HepG2 (cell line): ENCODE results near the gene RANBP6. TPM values are rescaled to one million over a fixed set of nuclear protein-coding genes. Genes with fewer than 3 reads are reported as not detected.

Source experiments
- ATAC-seq: fragments of 200-7000 bp; cut with Tn5 transposase; 3 replicates; pipeline ENCODE4 v1.9.1; 2020; ENCODE audit warnings: mild to moderate bottlenecking, moderate library complexity
- BruUV-seq: library from RNA; stranded (reverse); fragments of 400-500 nt; replicated peaks from 2 replicates; lab custom pipeline; 2021; lab: Mats Ljungman, UMichigan
- CTCF ChIA-PET: fragments of 300-600 bp; formaldehyde crosslinking; extraction: SDS; loops from one replicate; lab custom pipeline; 2021; ENCODE audit warnings: low total read pairs, inconsistent platforms, low intra/inter-chr PET ratio; lab: Yijun Ruan, JAX
- POLR2A ChIA-PET: fragments of 350-600 bp; sonication (Branson Sonifier 250); formaldehyde crosslinking; loops from one replicate; lab custom pipeline; 2020; ENCODE audit warnings: antibody characterized with exemption, inconsistent platforms; lab: Yijun Ruan, JAX
- DNase-seq: peaks from one replicate; pipeline ENCODE4 v3.0.0-alpha.2; 2015; ENCODE audit warnings: low spot score
- FAIRE-seq: peaks from 3 replicates; lab custom pipeline; 2011; peaks lifted over from hg19 to GRCh38; lab: Jason Lieb, UNC
- H2AFZ ChIP-seq: one replicate; pipeline ENCODE4 v1.6.1; 2011; ENCODE audit warnings: low read length, inconsistent platforms
- H3K27ac ChIP-seq: fragments of 300-600 bp; 3 replicates; pipeline ENCODE4 v1.8.0; 2011; ENCODE audit warnings: mixed run types, mild to moderate bottlenecking, mixed read lengths, low read length, inconsistent platforms; ENCODE audit not compliant: insufficient read depth; ENCODE audit errors: extremely low read length
- H3K27me3 ChIP-seq, 2 experiments: fragments of 200-600 bp in 1 of 2; 2 replicates in 1 of 2; 3 replicates in 1 of 2; pipeline versions ENCODE4 v1.6.0 to v1.8.0; 2011; ENCODE audit warnings: low read length in 2 of 2, mild to moderate bottlenecking in 2 of 2, moderate library complexity in 2 of 2, inconsistent platforms in 1 of 2; ENCODE audit not compliant: insufficient read depth in 2 of 2, control insufficient read depth in 1 of 2
- H3K36me3 ChIP-seq, 2 experiments: fragments of 200-600 bp in 1 of 2; replicated peaks in 1 of 2; 2 replicates in 1 of 2; 3 replicates in 1 of 2; pipeline versions ENCODE4 v1.5.1 to v1.8.0; 2011; ENCODE audit warnings: low read length in 2 of 2, inconsistent platforms in 1 of 2; ENCODE audit not compliant: insufficient read depth in 2 of 2, control insufficient read depth in 1 of 2
- H3K4me1 ChIP-seq: 2 replicates; pipeline ENCODE4 v1.5.1; 2012; ENCODE audit warnings: low read length, inconsistent platforms; ENCODE audit not compliant: insufficient read depth
- H3K4me2 ChIP-seq: 2 replicates; pipeline ENCODE4 v1.6.0; 2011; ENCODE audit warnings: low read depth, low read length, inconsistent platforms
- H3K4me3 ChIP-seq, 3 experiments: fragments of 200-600 bp in 1 of 3; sonication (generic), shearing (Covaris generic) in 1 of 3; replicated peaks in 1 of 3; 2 replicates each; pipeline ENCODE4 v1.5.1; 2011 to 2016; ENCODE audit warnings: low read length in 3 of 3, inconsistent platforms in 2 of 3, low read depth in 2 of 3, mild to moderate bottlenecking in 2 of 3, control low read depth in 1 of 3, mixed read lengths in 1 of 3; ENCODE audit not compliant: insufficient read depth in 1 of 3
- H3K79me2 ChIP-seq: one replicate; pipeline ENCODE4 v1.6.1; 2011; ENCODE audit warnings: low read length, inconsistent platforms; ENCODE audit not compliant: insufficient read depth
- H3K9ac ChIP-seq: 2 replicates; pipeline ENCODE4 v1.6.0; 2011; ENCODE audit warnings: mild to moderate bottlenecking, low read depth, low read length, inconsistent platforms; ENCODE audit not compliant: insufficient read depth
- H3K9me3 ChIP-seq: 2 replicates; pipeline ENCODE4 v1.5.1; 2012; ENCODE audit warnings: mild to moderate bottlenecking, low read length
- H4K20me1 ChIP-seq: 2 replicates; pipeline ENCODE4 v1.6.0; 2011; ENCODE audit warnings: inconsistent platforms, mild to moderate bottlenecking, low read length, moderate library complexity; ENCODE audit not compliant: insufficient read depth
- HNRNPLL ChIP-seq: fragments of 200-400 bp; formaldehyde crosslinking; IDR thresholded peaks from 2 replicates; pipeline ENCODE4 v1.6.1; 2017; ENCODE audit warnings: mild to moderate bottlenecking, low read depth, low read length; ENCODE audit not compliant: poor library complexity, severe bottlenecking
- HOXA9 ChIP-seq: sonication (generic); formaldehyde crosslinking; IDR thresholded peaks from 2 replicates; pipeline ENCODE4 v1.8.1; 2022; ENCODE audit warnings: missing genetic modification reagents, mild to moderate bottlenecking, moderate library complexity, borderline replicate concordance
- MZF1 ChIP-seq: sonication (generic); formaldehyde crosslinking; IDR thresholded peaks from 2 replicates; pipeline ENCODE4 v1.8.1; 2023; ENCODE audit warnings: mild to moderate bottlenecking, missing genetic modification reagents, borderline replicate concordance
- NR2C2 ChIP-seq: sonication (generic); formaldehyde crosslinking; IDR thresholded peaks from 2 replicates; pipeline ENCODE4 v1.4.0; 2020; ENCODE audit warnings: missing genetic modification reagents, mild to moderate bottlenecking, moderate library complexity, borderline replicate concordance
- ONECUT2 ChIP-seq: sonication (generic); formaldehyde crosslinking; IDR thresholded peaks from 2 replicates; pipeline ENCODE4 v1.4.0; 2020; ENCODE audit warnings: missing genetic modification reagents
- SMC3 ChIP-seq: IDR thresholded peaks from 2 replicates; pipeline ENCODE4 v1.6.1; 2011; ENCODE audit warnings: low read length, improper control_type of control experiment
- STAG1 ChIP-seq: sonication (generic); formaldehyde crosslinking; IDR thresholded peaks from 2 replicates; pipeline ENCODE4 v1.4.0; 2020; ENCODE audit warnings: missing genetic modification reagents
- YEATS4 ChIP-seq: sonication (generic); formaldehyde crosslinking; IDR thresholded peaks from 2 replicates; pipeline ENCODE4 v1.4.0; 2020; ENCODE audit warnings: missing genetic modification reagents, borderline replicate concordance
- ZNF235 ChIP-seq: sonication (generic); formaldehyde crosslinking; IDR thresholded peaks from 2 replicates; pipeline ENCODE4 v1.8.1; 2023; ENCODE audit warnings: mild to moderate bottlenecking, missing genetic modification reagents, borderline replicate concordance
- ZNF383 ChIP-seq: sonication (generic); formaldehyde crosslinking; IDR thresholded peaks from 2 replicates; pipeline ENCODE4 v1.4.0; 2020; ENCODE audit warnings: missing genetic modification reagents, mild to moderate bottlenecking, borderline replicate concordance
- ZNF605 ChIP-seq: sonication (generic); formaldehyde crosslinking; IDR thresholded peaks from 2 replicates; pipeline ENCODE4 v1.8.0; 2022; ENCODE audit warnings: mild to moderate bottlenecking, missing genetic modification reagents
- ZNF746 ChIP-seq: sonication (generic); formaldehyde crosslinking; IDR thresholded peaks from 2 replicates; pipeline ENCODE4 v1.8.0; 2022; ENCODE audit warnings: mild to moderate bottlenecking, missing genetic modification reagents
- ZNF788 ChIP-seq: sonication (generic); formaldehyde crosslinking; IDR thresholded peaks from 2 replicates; pipeline ENCODE4 v1.5.0; 2020; ENCODE audit warnings: mild to moderate bottlenecking, missing genetic modification reagents, borderline replicate concordance
- ZSCAN31 ChIP-seq: sonication (generic); formaldehyde crosslinking; IDR thresholded peaks from 2 replicates; pipeline ENCODE4 v1.5.0; 2020; ENCODE audit warnings: low read depth, mild to moderate bottlenecking, missing genetic modification reagents
- ZSCAN9 ChIP-seq: IDR thresholded peaks from 2 replicates; pipeline ENCODE4 v1.6.1; 2016; ENCODE audit warnings: borderline replicate concordance
- WGBS: methylation state at CpG from one replicate; pipeline ENCODE4 v1.1.6; 2017; ENCODE audit warnings: low lambda C conversion rate; 5-methylcytosine and 5-hydroxymethylcytosine counted together
- in situ Hi-C: cut with HindIII; loops from 2 replicates; pipeline ENCODE4 v1.10.0; 2017; ENCODE audit warnings: low pct_unique_long_range_greater_than_20kb; ENCODE audit not compliant: extremely low pct_ligation_motif_present
- intact Hi-C: fragments of 100-400 bp; cut with micrococcal nuclease; formaldehyde crosslinking; loops from one replicate; pipeline ENCODE4 v1.10.0; 2022; ENCODE audit not compliant: unreplicated experiment
- polyA plus RNA-seq, 8 experiments: library from polyadenylated mRNA; depleted of rRNA in 3 of 8; stranded (reverse) in 7 of 8; unstranded in 1 of 8; fragments of >200 nt; fragmentation: Illumina TruSeq in 4 of 8; extraction: Trizol in 4 of 8; gene quantifications; 2 replicates each; pipeline versions ENCODE4 v1.2.1 to v1.2.3, GENCODE V29; 2011 to 2016; ENCODE audit warnings: low read depth in 4 of 8, missing spikeins in 1 of 8, mixed read lengths in 1 of 8; ENCODE audit not compliant: insufficient read depth in 1 of 8
- total RNA-seq, 5 experiments: library from RNA; depleted of rRNA; stranded (reverse); fragments of >200 nt; fragmentation: Illumina TruSeq; extraction: Trizol; gene quantifications; 2 replicates each; pipeline ENCODE4 v1.2.3, GENCODE V29; 2016; ENCODE audit warnings: low read depth in 1 of 5
- TF ChIP-seq, protein P1 (sequence below): sonication (generic); formaldehyde crosslinking; IDR thresholded peaks from 2 replicates; pipeline ENCODE4 v1.5.0; 2020; ENCODE audit warnings: missing genetic modification reagents, mild to moderate bottlenecking, borderline replicate concordance
- TF ChIP-seq, protein P2 (sequence below): IDR thresholded peaks from 2 replicates; pipeline ENCODE4 v1.6.1; 2012; ENCODE audit warnings: low read length, improper control_type of control experiment
- TF ChIP-seq, protein P3 (sequence below): sonication (generic); formaldehyde crosslinking; IDR thresholded peaks from 2 replicates; pipeline ENCODE4 v1.5.0; 2020; ENCODE audit warnings: mild to moderate bottlenecking, missing genetic modification reagents, moderate library complexity

RANBP6 gene
- total and polyA plus RNA-seq, 2 of the 13 experiments (the other 11 are each of a cell fraction or from before 2014, with no cell fraction given): 7.5 to 26.0 TPM

DNA sequence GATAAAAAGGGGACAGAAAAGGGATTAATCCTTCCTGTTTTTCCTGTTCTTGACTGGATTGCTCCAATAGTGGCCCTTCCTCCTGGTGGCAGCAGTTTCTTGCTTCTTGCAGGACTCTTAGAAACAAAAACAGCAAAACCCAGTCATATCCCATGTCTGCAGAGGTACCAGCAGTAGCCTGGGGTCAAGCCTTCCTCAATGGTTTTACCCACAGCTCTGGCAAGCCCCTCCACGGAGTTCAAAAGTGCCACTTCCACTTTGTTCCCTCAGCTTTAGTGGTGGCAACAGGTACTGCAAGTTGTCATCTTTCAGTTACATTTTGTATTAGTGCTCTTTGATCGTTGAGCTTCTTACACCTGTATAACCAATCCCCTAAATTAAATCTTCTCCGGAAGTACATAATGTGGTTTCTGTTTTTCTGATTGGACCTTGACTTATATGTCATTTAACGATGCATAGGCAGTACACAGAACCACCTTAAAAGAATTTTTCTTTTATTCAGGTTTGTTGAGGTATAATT lies 8.7 kb upstream of the RANBP6 start:
- no peaks in the 10 kb centered on the region for H3K9me3 ChIP-seq
- no peak overlapping the region for H3K9ac ChIP-seq
- H3K36me3 ChIP-seq: no peaks in the 10 kb centered on the region
- 0 out of 2 replicates have a peak, but pooled peaks cover 17% of the 10 kb centered on the region for H3K4me1 ChIP-seq
- BruUV-seq: no TSS peak
- peak overlapping the region; percentile 79 for H3K4me2 ChIP-seq
- under 1% methylated on average over 4 of the region's 4 CpGs for WGBS
- no peaks in the 10 kb centered on the region for H4K20me1 ChIP-seq
- FAIRE-seq (peak; percentile 78), ATAC-seq (peak; percentile 85), DNase-seq (peak; percentile 35)
- H3K79me2 ChIP-seq: no peaks in the 10 kb centered on the region
- H3K4me3 ChIP-seq: peak overlapping the region in 1 of 3 experiments; percentile 56; a peak in 2 of 6 replicates
- ChIA-PET POLR2A (interaction anchor here (1.0 to 2.2 kb wide), 2 partner anchors 9 to 16 kb away, joined by 4 to 6 read pairs; partner anchors contain the start of gene RANBP6), CTCF (no interaction called here)
- in situ Hi-C loops (no loop called here), intact Hi-C loops (no loop called here)
- H3K27ac ChIP-seq: no peak overlapping the region
- peak overlapping the region; percentile 99 for H2AFZ ChIP-seq
- 0 out of 5 replicates have a peak, but pooled peaks cover 0 to 6% of the 10 kb centered on the region in 2 experiments for H3K27me3 ChIP-seq
- no peak for TF ChIP-seq ZNF383 (CRISPR knock-in tag)
- TF ChIP-seq ZNF746: no peak
- no peak for TF ChIP-seq ONECUT2 (CRISPR knock-in tag)
- no peak for TF ChIP-seq ZNF605 (CRISPR knock-in tag)
- TF ChIP-seq, protein P1, sequence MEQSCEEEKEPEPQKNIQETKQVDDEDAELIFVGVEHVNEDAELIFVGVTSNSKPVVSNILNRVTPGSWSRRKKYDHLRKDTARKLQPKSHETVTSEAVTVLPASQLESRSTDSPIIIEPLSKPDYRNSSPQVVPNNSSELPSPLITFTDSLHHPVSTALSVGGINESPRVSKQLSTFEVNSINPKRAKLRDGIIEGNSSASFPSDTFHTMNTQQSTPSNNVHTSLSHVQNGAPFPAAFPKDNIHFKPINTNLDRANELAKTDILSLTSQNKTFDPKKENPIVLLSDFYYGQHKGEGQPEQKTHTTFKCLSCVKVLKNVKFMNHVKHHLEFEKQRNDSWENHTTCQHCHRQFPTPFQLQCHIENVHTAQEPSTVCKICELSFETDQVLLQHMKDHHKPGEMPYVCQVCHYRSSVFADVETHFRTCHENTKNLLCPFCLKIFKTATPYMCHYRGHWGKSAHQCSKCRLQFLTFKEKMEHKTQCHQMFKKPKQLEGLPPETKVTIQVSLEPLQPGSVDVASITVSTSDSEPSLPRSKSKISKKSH: no peak
- TF ChIP-seq ZNF235 (CRISPR knock-in tag): no peak
- TF ChIP-seq ZNF788 (CRISPR knock-in tag): no peak
- TF ChIP-seq, protein P2, sequence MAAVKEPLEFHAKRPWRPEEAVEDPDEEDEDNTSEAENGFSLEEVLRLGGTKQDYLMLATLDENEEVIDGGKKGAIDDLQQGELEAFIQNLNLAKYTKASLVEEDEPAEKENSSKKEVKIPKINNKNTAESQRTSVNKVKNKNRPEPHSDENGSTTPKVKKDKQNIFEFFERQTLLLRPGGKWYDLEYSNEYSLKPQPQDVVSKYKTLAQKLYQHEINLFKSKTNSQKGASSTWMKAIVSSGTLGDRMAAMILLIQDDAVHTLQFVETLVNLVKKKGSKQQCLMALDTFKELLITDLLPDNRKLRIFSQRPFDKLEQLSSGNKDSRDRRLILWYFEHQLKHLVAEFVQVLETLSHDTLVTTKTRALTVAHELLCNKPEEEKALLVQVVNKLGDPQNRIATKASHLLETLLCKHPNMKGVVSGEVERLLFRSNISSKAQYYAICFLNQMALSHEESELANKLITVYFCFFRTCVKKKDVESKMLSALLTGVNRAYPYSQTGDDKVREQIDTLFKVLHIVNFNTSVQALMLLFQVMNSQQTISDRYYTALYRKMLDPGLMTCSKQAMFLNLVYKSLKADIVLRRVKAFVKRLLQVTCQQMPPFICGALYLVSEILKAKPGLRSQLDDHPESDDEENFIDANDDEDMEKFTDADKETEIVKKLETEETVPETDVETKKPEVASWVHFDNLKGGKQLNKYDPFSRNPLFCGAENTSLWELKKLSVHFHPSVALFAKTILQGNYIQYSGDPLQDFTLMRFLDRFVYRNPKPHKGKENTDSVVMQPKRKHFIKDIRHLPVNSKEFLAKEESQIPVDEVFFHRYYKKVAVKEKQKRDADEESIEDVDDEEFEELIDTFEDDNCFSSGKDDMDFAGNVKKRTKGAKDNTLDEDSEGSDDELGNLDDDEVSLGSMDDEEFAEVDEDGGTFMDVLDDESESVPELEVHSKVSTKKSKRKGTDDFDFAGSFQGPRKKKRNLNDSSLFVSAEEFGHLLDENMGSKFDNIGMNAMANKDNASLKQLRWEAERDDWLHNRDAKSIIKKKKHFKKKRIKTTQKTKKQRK: no peak
- TF ChIP-seq MZF1: no peak
- TF ChIP-seq YEATS4 (CRISPR knock-in tag): no peak
- no peak for TF ChIP-seq HOXA9 (CRISPR knock-in tag)
- TF ChIP-seq, protein P3, sequence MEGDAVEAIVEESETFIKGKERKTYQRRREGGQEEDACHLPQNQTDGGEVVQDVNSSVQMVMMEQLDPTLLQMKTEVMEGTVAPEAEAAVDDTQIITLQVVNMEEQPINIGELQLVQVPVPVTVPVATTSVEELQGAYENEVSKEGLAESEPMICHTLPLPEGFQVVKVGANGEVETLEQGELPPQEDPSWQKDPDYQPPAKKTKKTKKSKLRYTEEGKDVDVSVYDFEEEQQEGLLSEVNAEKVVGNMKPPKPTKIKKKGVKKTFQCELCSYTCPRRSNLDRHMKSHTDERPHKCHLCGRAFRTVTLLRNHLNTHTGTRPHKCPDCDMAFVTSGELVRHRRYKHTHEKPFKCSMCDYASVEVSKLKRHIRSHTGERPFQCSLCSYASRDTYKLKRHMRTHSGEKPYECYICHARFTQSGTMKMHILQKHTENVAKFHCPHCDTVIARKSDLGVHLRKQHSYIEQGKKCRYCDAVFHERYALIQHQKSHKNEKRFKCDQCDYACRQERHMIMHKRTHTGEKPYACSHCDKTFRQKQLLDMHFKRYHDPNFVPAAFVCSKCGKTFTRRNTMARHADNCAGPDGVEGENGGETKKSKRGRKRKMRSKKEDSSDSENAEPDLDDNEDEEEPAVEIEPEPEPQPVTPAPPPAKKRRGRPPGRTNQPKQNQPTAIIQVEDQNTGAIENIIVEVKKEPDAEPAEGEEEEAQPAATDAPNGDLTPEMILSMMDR (CRISPR knock-in tag): peak; percentile 50
- no peak for TF ChIP-seq ZSCAN31 (CRISPR knock-in tag)
- no peak for TF ChIP-seq NR2C2
- TF ChIP-seq STAG1 (CRISPR knock-in tag): 0 out of 2 replicates have a peak, but pooled peaks have one; percentile 9
- TF ChIP-seq SMC3: no peak; the same call in 1 of the 2 replicates
- TF ChIP-seq ZSCAN9 (CRISPR knock-in tag): no peak
- no peak for TF ChIP-seq HNRNPLL
